DND-41 (cell line): ENCODE measurements around the gene TMCC2.

ENCODE experiments used
- ATAC-seq: fragments of 200-7000 bp; cut with Tn5 transposase; 3 replicates; pipeline ENCODE4 v1.9.1; 2021; ENCODE audit warnings: low read depth; ENCODE audit not compliant: insufficient read depth
- DNase-seq: peaks from one replicate; pipeline ENCODE4 v3.0.0-alpha.2; 2020
- H2AFZ ChIP-seq: 2 replicates; pipeline ENCODE4 v1.6.0; 2012; ENCODE audit warnings: low read depth, low read length
- H3K27ac ChIP-seq: 2 replicates; pipeline ENCODE4 v1.5.1; 2012; ENCODE audit warnings: low read length, inconsistent platforms
- H3K27me3 ChIP-seq: fragments of 200-600 bp; sonication (generic); 2 replicates; pipeline ENCODE4 v1.6.0; 2012; ENCODE audit warnings: low read length, mild to moderate bottlenecking, inconsistent platforms; ENCODE audit not compliant: insufficient read depth, poor library complexity
- H3K36me3 ChIP-seq: 2 replicates; pipeline ENCODE4 v1.5.1; 2012; ENCODE audit warnings: low read length, inconsistent platforms; ENCODE audit not compliant: insufficient read depth
- H3K4me1 ChIP-seq: 2 replicates; pipeline ENCODE4 v1.5.1; 2012; ENCODE audit warnings: mild to moderate bottlenecking, low read length; ENCODE audit not compliant: insufficient read depth
- H3K4me2 ChIP-seq: 2 replicates; pipeline ENCODE4 v1.6.0; 2012; ENCODE audit warnings: mild to moderate bottlenecking, moderate library complexity, low read length, inconsistent platforms; ENCODE audit not compliant: insufficient read depth
- H3K4me3 ChIP-seq, 2 experiments: fragments of 200-600 bp in 1 of 2; shearing (Covaris generic) in 1 of 2; 2 replicates each; pipeline ENCODE4 v1.5.1; 2012 to 2016; ENCODE audit warnings: inconsistent platforms in 2 of 2, low read length in 2 of 2, mild to moderate bottlenecking in 2 of 2, low read depth in 1 of 2, moderate library complexity in 1 of 2
- H3K79me2 ChIP-seq: 2 replicates; pipeline ENCODE4 v1.6.0; 2012; ENCODE audit warnings: low read length, inconsistent platforms; ENCODE audit not compliant: insufficient read depth
- H3K9ac ChIP-seq: 2 replicates; pipeline ENCODE4 v1.6.0; 2012; ENCODE audit warnings: low read depth, mild to moderate bottlenecking, inconsistent platforms, low read length, moderate library complexity
- H3K9me3 ChIP-seq: 2 replicates; pipeline ENCODE4 v1.5.1; 2012; ENCODE audit warnings: low read length, moderate library complexity, mild to moderate bottlenecking, inconsistent platforms; ENCODE audit not compliant: insufficient read depth, severe bottlenecking
- H4K20me1 ChIP-seq: 2 replicates; pipeline ENCODE4 v1.6.0; 2012; ENCODE audit warnings: low read length; ENCODE audit not compliant: insufficient read depth
- EZH2 ChIP-seq: IDR thresholded peaks from 3 replicates; pipeline ENCODE4 v1.6.1; 2012; ENCODE audit warnings: borderline replicate concordance, low read depth, mild to moderate bottlenecking, moderate library complexity, low read length, inconsistent platforms; ENCODE audit not compliant: severe bottlenecking
- TF ChIP-seq, protein P1 (sequence below): IDR thresholded peaks from 2 replicates; pipeline ENCODE4 v1.5.1; 2012; ENCODE audit warnings: borderline replicate concordance, low read length, moderate library complexity, mild to moderate bottlenecking; ENCODE audit not compliant: poor library complexity, severe bottlenecking; ENCODE audit errors: extremely low read depth

The TMCC2 gene

DNA sequence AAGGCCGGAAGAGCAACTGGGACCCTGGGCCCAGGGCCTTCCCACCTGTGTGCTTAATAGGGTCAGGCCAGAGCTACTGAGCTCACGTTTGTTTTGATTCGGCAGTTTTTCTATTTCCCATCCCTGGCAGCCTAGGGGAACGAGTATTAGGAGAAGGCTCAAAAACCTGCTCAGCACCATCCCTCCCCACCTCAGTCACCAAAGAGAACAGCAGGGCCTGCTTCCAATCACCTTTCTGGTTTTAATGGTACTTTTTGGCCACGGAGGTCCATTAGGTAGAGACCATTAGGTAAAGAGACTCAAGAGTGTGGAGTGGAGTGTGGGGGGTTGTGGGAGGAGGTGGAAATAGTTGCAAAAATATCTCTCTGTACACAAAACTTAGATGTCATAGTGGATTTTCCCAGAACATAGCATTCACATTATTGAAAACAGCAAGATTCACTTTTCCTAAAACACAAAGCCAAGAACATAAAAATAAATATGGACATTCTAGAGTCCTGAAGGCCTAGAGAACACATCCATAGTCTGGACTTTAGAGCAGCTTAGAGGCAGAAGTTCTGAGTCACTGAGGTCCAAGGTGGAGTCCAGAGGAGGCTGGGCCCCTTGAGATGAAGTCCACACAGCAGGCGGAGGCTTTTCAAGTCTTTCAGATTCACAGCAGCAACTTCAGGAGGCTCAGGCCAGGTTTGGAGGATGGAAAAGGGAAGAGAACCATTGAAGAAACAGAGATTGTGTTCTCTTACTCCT, 74.3 kb downstream of the TMCC2 start:
- ATAC-seq (no peak), DNase-seq (no peak)
- H3K79me2 ChIP-seq, result no peaks in the 10 kb centered on the region
- no peak overlapping the region for H2AFZ ChIP-seq
- no peak overlapping the region for H3K4me2 ChIP-seq
- no peaks in the 10 kb centered on the region for H3K4me1 ChIP-seq
- TF ChIP-seq EZH2, result no peak
- TF ChIP-seq, protein P1, sequence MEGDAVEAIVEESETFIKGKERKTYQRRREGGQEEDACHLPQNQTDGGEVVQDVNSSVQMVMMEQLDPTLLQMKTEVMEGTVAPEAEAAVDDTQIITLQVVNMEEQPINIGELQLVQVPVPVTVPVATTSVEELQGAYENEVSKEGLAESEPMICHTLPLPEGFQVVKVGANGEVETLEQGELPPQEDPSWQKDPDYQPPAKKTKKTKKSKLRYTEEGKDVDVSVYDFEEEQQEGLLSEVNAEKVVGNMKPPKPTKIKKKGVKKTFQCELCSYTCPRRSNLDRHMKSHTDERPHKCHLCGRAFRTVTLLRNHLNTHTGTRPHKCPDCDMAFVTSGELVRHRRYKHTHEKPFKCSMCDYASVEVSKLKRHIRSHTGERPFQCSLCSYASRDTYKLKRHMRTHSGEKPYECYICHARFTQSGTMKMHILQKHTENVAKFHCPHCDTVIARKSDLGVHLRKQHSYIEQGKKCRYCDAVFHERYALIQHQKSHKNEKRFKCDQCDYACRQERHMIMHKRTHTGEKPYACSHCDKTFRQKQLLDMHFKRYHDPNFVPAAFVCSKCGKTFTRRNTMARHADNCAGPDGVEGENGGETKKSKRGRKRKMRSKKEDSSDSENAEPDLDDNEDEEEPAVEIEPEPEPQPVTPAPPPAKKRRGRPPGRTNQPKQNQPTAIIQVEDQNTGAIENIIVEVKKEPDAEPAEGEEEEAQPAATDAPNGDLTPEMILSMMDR, result no peak
- H4K20me1 ChIP-seq, result peaks cover 13% of the 10 kb centered on the region
- H3K9me3 ChIP-seq, result no peaks in the 10 kb centered on the region
- H3K4me3 ChIP-seq, result no peak overlapping the region
- no peak overlapping the region for H3K9ac ChIP-seq
- H3K36me3 ChIP-seq, result no peaks in the 10 kb centered on the region
- H3K27ac ChIP-seq, result no peak overlapping the region
- H3K27me3 ChIP-seq, result peaks cover 17% of the 10 kb centered on the region

DNA sequence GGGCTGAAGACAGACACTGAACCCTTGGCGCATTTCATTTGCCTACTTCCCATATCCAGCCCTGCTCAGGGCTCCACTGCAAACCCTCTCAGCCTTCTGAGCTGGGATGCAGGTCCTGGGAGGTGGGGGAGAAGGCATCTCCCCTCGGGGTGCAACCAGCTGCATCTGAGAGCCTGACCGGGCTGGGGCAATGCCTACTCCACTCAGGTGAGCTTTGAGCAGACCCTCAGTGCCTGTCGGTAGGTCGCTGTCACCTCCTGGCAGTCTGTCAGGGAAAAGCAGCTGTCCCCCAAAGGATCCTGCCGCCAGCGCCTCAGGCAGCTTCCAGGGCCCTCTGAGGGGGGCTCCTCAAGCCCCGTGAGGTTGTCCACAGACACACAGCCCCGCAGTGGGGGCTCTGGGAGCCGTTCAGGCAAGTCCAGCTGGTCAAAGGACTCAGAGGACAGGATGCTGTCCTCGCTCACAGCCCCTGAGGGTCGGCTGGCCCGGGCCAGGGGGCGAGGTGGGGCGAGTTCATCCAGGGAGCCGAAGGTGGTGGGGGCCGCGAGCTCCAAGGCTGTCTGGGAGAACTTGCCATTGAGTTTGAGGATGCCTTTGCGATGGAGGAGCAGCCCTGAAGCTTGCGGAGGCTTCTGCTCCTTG, 75.6 kb downstream of the TMCC2 start:
- Histone ChIP-seq H2AFZ (no peak overlapping the region), H3K36me3 (no peaks in the 10 kb centered on the region), H3K27me3 (peaks cover 19% of the 10 kb centered on the region), H3K4me2 (no peak overlapping the region), H4K20me1 (peaks cover 11% of the 10 kb centered on the region), H3K9me3 (no peaks in the 10 kb centered on the region), H3K79me2 (no peaks in the 10 kb centered on the region), H3K27ac (no peak overlapping the region), H3K4me3 (no peak overlapping the region), H3K4me1 (no peaks in the 10 kb centered on the region), H3K9ac (no peak overlapping the region)
- no peak for TF ChIP-seq EZH2
- TF ChIP-seq, protein P1, result no peak
- ATAC-seq (no peak), DNase-seq (no peak)

DNA sequence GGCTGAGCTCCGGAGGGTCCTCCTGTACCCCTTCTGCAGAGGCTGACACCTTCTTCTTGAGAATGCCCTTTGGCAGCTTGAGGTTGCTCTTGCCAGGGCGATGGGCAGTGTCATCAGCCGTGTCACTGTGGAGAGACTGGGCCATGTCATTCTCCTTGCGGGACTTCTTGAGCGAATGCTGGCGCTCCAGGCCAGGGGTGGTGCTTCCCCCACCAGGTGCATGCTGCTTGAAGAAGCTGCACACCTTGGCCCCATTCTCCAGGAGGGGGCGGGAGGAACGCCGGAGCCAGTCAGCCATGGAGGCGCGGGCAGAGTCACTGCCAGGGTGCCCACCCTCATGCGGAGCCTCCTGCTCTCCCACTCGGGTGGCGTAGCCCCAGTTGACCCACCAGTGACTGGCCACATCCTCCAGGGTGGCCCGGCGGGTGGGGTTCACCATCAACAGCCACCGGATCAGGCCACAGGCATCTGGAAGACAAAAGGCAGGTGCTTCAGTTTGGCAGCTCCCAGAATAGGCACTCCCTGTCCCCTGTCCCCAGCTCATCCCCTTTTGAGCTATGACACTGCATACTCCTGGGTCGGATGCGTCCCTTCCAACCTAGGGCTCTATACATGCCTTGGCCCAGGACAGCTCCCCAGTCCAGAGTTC, 76.4 kb downstream of the TMCC2 start:
- no peak overlapping the region for H3K9ac ChIP-seq
- H3K4me3 ChIP-seq, result no peak overlapping the region
- no peak overlapping the region for H3K27ac ChIP-seq
- no peaks in the 10 kb centered on the region for H3K79me2 ChIP-seq
- peaks cover 11% of the 10 kb centered on the region for H4K20me1 ChIP-seq
- TF ChIP-seq, protein P1, result no peak
- no peak for TF ChIP-seq EZH2
- H3K9me3 ChIP-seq, result no peaks in the 10 kb centered on the region
- H3K4me2 ChIP-seq, result no peak overlapping the region
- H3K4me1 ChIP-seq, result no peaks in the 10 kb centered on the region
- peaks cover 18% of the 10 kb centered on the region for H3K27me3 ChIP-seq
- DNase-seq (no peak), ATAC-seq (no peak)
- H2AFZ ChIP-seq, result no peak overlapping the region
- H3K36me3 ChIP-seq, result no peaks in the 10 kb centered on the region
